Stimulated activated CD4-positive, alpha-beta T cell treated with anti-CD3 and anti-CD28 coated beads, TNF-alpha, amount 100 ng/mL, for 4 hours (primary cell): ENCODE results near the gene CGNL1.

Experiments
- DNase-seq, 3 experiments: peaks; one replicate each; pipeline ENCODE4 v3.0.0-alpha.2; 2020; ENCODE audit warnings: low read depth in 3 of 3

The CGNL1 gene

GRCh38 chr15:57570994-57571393 is 194.7 kb downstream of the CGNL1 start:
- DNase-seq, result no peak

DNA sequence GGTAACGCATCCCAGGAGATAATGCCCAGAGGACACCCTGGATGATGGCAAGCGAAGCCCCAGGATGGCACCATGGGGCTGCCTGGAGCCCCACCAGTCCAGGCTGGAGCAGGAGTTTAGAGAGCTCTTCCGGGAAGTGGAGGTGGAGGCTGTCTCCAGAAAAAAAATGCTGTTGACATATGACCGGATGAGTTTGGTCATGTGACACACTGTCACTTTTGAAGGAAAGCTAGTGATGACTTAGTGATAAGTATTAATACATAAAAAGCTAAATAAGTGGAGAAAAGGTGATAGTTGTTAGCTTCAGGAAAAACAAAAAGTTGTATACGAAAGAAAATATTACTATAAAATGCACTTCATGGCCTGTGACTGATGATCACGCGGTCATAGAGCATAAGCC is 195.4 kb downstream of the CGNL1 start:
- DNase-seq, result no peak

DNA sequence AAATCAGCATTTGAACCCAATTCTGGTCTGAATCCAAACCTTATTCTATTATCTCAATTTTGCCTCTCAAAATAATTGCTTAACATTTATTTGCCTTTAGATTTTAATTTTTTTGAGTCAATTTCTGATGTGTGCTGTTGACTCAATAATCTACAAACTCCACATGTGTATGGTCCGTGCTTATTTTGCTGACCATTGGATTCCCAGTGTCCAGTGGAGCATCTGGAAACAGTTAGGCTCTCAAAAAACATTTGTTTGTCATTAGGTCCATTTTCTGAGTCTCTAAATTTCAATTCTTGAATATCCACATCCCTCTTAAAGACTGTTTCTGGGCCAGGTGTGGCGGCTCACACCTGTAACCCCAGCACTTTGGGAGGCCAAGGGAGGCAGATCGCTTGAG is 196.2 kb downstream of the CGNL1 start:
- no peak for DNase-seq

GRCh38 chr15:57573151-57573550 is 196.8 kb downstream of the CGNL1 start:
- DNase-seq, result no peak

- no peak for DNase-seq
These were observed 199.1 kb downstream of the CGNL1 start for GRCh38 chr15:57575363-57575762.

DNA sequence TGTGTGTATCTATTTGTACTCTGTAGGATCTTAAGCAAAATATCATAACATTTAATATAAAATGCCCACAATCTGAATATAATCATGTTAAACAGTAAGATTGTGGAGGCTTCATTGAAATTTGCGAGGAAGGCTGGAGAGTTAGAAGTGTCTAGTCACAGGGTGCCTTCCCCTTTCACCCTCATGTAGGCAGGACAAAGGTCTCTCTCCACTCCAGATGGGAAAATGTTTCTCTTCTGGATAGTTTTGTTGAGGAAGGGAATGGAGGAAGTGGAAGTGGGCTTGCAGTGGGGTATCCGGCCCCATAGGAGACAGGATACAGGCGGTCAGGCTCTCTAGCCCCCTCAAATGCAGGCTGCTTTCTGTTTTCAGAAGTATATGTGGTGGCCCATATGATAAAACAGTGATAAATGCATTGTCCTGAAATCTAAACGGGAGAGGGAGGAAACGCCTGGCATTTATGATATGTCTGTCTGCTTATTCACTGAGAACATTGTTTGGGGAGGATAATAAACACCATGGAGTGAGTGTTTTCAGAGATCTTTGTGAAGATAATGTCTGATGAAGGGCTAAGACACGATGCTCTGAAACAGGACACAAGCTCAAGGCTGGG is 202.1 kb downstream of the CGNL1 start:
- DNase-seq, result no peak

DNA sequence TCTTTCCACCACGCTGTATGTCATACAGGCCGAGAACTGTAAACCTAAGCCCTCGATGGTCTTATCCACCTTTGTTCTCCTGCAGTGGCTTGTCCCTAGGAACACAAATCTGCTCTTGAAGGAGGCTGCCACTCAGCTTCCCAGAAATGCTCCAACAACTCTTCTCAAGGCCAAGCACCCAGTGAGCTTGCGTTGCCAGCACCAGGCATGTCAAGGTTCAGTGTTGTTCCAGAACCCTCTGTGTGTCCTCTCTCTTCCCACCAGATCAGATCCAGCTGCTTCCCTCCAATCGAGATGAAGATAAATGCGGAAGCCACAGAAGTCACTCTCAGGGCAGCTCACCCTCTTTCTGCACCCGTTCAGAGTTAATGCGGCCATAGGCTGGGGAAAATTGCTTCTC is 204.1 kb downstream of the CGNL1 start:
- no peak for DNase-seq

DNA sequence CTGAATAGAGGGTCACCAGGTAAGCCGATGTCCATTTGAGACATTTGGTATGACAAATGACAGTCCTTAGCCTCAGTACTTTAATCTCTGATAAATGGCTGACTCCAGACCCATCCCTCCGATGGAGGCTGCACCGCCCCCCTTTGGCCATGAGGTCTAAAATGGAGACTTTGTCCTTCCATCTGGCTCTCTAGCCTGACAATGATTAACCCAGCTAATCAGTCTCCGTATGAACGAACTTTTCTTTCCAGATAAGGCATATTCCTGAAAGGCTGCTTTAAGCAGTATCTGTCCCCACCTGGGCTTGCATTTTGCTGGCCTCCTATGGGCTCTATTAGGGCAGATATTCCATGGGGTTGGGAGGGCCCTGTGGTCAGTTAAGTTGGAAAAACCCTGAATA is 204.6 kb downstream of the CGNL1 start:
- no peak for DNase-seq

DNA sequence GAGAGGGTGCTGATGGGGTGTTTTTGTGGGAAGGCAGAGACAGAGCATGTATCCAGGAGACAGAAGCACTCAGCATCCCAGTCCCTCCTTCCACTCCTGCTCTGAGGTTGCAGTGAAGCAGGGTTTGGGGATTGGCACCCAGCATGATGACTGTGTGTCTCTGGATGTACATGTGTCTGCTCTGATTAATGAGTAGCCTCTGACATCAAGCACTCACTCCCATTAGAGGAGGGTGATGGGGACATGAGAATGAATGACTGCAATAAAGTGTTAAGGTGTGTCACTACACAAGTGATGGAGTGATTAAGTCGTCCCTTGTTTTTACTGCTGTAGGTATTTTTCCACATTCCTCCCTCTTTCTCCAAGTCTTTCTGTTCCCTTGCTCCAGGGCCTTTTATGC is 205.8 kb downstream of the CGNL1 start:
- DNase-seq, result no peak

DNA sequence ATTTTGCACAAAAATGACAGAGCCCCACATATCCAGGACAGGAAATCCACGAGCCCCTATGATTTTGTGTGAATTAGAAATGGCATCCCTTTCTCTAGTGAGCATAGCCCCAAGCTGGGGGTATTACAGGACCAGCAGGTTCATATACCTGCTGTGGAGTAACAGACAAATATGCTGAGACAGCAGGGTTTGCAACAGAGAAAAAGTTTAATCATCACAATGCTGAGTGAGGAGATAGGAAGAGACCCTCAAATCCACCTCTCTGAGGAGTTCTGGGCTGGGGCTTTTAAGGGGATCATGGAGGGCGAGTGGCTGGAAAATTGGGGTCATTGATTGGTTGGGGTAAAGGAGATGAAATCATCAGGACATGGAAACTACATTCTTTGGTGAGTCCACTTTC is 207.0 kb downstream of the CGNL1 start:
- DNase-seq, result no peak

DNA sequence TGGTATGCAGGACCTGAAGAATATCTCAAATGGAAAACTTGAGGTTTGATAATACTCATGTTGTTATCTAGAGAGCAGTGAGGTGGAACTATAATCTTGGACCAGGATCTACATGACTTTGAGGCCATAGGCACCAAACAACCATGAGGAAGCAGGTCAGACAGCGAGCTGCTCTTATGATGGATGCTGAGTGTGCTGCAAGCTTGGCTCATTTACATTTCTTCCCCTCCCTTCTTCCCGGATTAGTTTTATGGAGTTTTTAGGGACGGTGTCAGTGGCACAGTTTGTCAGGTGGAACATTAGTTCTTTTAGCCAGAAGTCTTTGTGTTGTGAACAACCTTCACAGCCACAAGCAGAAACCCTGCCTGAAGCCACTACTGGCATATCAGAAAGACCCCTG is 207.4 kb downstream of the CGNL1 start:
- no peak for DNase-seq

DNA sequence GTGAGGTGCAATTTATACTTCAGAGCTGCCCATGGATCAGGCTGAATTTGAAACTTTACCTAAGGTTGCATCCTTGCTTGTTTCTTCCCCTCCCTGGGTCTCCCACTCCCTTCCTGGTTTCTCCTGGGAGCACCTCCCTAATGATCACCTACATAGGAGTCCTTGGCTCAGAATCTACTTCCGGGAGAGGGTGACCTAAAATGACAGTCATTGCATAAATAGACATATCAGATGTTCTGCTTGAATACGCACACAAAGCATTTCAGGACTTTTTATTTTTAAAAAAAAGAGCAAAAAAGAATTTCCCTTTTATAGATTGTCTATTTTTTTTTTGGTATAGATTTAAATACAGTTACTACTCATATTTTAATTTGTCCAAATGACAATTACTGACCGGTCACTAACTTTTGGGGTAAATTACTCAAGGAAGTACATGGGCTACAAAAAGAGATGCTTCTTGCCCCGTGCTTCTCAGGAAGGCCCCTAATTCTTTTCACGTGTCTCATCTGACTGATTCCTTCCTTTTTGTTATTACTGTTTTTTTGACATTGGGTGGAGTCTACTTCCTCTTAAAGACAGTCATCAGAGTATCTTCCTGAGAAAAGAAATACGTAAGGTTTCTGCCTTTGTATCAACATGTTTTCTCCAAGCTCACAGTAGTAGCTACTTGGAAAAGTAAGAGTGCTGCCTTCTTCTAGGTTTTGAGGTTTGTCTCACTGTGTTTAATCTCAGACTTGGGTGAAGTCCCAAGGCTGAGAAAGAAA is 210.5 kb downstream of the CGNL1 start:
- DNase-seq, result no peak

GRCh38 chr15:57589281-57589680 is 213.0 kb downstream of the CGNL1 start:
- DNase-seq, result no peak

GRCh38 chr15:57589754-57590153 is 213.4 kb downstream of the CGNL1 start:
- no peak for DNase-seq

DNA sequence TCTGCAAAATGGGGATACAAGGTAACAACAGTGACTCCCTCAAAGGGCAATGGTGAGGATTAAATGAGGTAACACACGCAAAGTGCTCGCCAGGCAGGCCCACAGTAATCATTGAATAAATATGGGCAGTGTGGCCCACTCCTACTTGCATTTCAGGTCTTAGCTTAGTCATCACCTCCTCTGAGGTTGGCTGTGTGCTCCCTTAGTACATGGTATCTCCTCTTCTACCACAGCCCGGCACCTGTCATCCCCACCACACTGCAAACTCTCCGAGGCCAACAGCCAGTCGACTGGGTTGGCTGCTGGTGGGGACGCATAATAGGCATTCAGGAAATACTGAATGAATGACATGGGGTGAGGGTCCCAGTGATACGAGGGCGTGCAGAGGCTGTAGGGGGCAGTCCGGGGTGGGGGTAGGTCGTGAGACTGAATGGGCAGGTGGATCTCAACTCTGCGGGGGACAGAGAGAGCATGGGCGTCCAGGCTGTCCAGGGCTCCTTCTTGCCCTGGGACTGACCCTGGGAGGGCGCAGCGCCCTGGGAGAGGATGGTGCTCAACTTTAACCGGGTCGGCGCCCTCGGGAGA is 215.0 kb downstream of the CGNL1 start:
- no peak for DNase-seq

DNA sequence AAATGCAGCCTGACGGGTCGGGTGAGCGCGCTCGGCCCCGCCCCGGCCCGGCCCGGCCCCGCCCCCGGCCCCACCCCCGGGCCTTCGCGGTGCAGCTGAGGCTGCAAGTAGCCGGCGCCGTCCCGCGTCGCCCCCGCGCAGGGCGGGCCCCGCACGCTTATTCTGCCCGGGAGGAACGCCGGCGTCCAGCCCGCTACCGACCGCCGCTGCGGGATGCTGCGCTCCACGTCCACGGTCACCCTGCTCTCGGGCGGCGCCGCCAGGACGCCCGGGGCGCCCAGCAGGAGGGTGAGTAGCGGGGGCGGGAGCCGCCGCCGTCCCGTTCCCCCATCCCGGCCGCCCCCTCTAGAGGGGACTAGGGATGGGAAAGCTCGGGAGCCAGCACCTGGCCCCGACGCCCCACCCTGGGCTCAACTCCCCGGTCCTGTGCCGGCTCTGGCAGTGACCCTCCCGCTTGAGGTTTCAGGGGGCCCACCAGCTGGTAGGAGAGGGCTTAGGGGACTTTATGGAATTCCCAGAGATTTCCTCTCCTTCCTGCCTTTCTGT is 215.6 kb downstream of the CGNL1 start, which contains the start of gene MYZAP:
MYZAP (plus strand) TSS at position 83 of the 546 bp plus-strand sequence; CDS start at position 214, 131 bp downstream.
- DNase-seq, result peak; percentile 8 to 30 (median 20)

- DNase-seq, result no peak
These were observed 216.1 kb downstream of the CGNL1 start for GRCh38 chr15:57592426-57592825.

- no peak for DNase-seq
These were observed 216.6 kb downstream of the CGNL1 start for GRCh38 chr15:57592836-57593420.

GRCh38 chr15:57594479-57594878 is 218.2 kb downstream of the CGNL1 start:
- DNase-seq, result no peak

GRCh38 chr15:57595011-57595866 is 218.9 kb downstream of the CGNL1 start:
- DNase-seq, result no peak

DNA sequence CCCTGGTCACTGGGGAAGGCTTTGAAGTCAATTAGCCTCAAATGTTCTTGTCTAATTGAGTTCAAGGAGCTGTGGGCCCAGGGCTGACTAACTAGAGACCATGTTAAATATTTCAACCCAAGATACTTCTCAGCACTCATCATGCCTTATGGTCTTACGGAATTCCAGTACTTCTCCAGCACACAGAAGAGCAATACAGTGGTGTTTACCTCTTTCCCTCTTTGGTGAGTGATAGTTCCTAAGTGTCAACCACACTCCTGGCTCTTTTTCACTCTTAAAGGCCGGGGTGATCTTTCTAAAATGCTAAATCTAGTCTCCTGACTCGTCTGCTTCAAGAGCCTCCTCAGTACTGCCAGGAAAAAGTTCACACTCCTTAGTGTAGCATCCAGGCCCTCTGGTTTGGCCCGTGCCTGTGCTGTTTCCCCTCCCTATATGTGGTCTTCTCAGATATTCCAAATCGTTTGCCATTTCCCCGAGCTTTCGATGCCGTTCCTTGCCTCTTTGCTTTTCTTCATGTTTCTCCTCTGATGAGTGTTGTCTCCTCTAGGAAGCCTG is 220.1 kb downstream of the CGNL1 start:
- no peak for DNase-seq
